Erythroblast (primary cell): ENCODE results near the gene ATP13A5.

ENCODE experiments used
- GATA1 ChIP-seq: IDR thresholded peaks from 2 replicates; pipeline ENCODE4 v1.6.1; 2011; ENCODE audit warnings: low read depth, mild to moderate bottlenecking, control low read depth, low read length, moderate library complexity
- POLR2A ChIP-seq: IDR thresholded peaks from 2 replicates; pipeline ENCODE4 v1.6.1; 2011; ENCODE audit warnings: mild to moderate bottlenecking, low read length

- TF ChIP-seq POLR2A (no peak), GATA1 (no peak)
Measured at GRCh38 chr3:193342551-193342950, 36.0 kb downstream of the ATP13A5 start.
